RPMI7951 (cell line): Measurements from ENCODE around the gene ITPK1. TPM values are rescaled to one million over a fixed set of nuclear protein-coding genes. Genes with fewer than 3 reads are reported as not detected.

Experiments
- DNase-seq: peaks from one replicate; pipeline ENCODE4 v3.0.0-alpha.2; 2012; ENCODE audit warnings: low read depth
- total RNA-seq: library from RNA; depleted of rRNA; stranded (reverse); fragments of >200 nt; shearing (Covaris generic); gene quantifications from 2 replicates; pipeline ENCODE4 v1.2.3, GENCODE V29; 2014

ITPK1 gene
- total RNA-seq, 1 experiment from 2014 or later, result 7.7 TPM

GRCh38 chr14:93061380-93062012 is 54.2 kb downstream of the ITPK1 start:
- no peak for DNase-seq

GRCh38 chr14:93060841-93061240 is 54.9 kb downstream of the ITPK1 start:
- no peak for DNase-seq

GRCh38 chr14:93059917-93060545 is 55.7 kb downstream of the ITPK1 start:
- no peak for DNase-seq

GRCh38 chr14:93059260-93059659 is 56.5 kb downstream of the ITPK1 start:
- no peak for DNase-seq

- no peak for DNase-seq
Measured at GRCh38 chr14:93057586-93058280, 58.0 kb downstream of the ITPK1 start.

GRCh38 chr14:93056840-93057585 is 58.7 kb downstream of the ITPK1 start:
- DNase-seq, result no peak

GRCh38 chr14:93056166-93056839 is 59.4 kb downstream of the ITPK1 start:
- no peak for DNase-seq

- DNase-seq, result no peak
Measured at GRCh38 chr14:93055651-93056115, 60.0 kb downstream of the ITPK1 start.

GRCh38 chr14:93054876-93055275 is 60.8 kb downstream of the ITPK1 start:
- DNase-seq, result no peak

- DNase-seq, result no peak
Measured at GRCh38 chr14:93054006-93054405, 61.7 kb downstream of the ITPK1 start.

- DNase-seq, result no peak
Measured at GRCh38 chr14:93051600-93052546, 63.9 kb downstream of the ITPK1 start.

- no peak for DNase-seq
Measured at GRCh38 chr14:93050761-93051160, 65.0 kb downstream of the ITPK1 start.

- DNase-seq, result no peak
Measured at GRCh38 chr14:93049867-93050331, 65.8 kb downstream of the ITPK1 start.

GRCh38 chr14:93049315-93049714 is 66.4 kb downstream of the ITPK1 start:
- no peak for DNase-seq

GRCh38 chr14:93048843-93049242 is 66.9 kb downstream of the ITPK1 start:
- no peak for DNase-seq

GRCh38 chr14:93047661-93048060 is 68.1 kb downstream of the ITPK1 start:
- DNase-seq, result no peak

- no peak for DNase-seq
Measured at GRCh38 chr14:93047157-93047556, 68.6 kb downstream of the ITPK1 start.

GRCh38 chr14:93046705-93047050 is 69.0 kb downstream of the ITPK1 start:
- no peak for DNase-seq

GRCh38 chr14:93045965-93046704 is 69.6 kb downstream of the ITPK1 start:
- DNase-seq, result peak; percentile 82

GRCh38 chr14:93045211-93045674 is 70.5 kb downstream of the ITPK1 start:
- DNase-seq, result no peak
